HUES6 (cell line): ENCODE data around the gene NR3C1.

ENCODE experiments used
- H3K27ac ChIP-seq: 2 replicates; pipeline ENCODE4 v1.7.0; 2013; ENCODE audit warnings: low read depth, mild to moderate bottlenecking, low read length, inconsistent platforms
- H3K27me3 ChIP-seq: 2 replicates; pipeline ENCODE4 v1.6.1; 2013; ENCODE audit warnings: low read length; ENCODE audit not compliant: control insufficient read depth, insufficient read depth
- H3K36me3 ChIP-seq: 2 replicates; pipeline ENCODE4 v1.6.1; 2013; ENCODE audit warnings: low read length; ENCODE audit not compliant: control insufficient read depth, insufficient read depth
- H3K4me1 ChIP-seq: 2 replicates; pipeline ENCODE4 v1.6.1; 2013; ENCODE audit warnings: low read length; ENCODE audit not compliant: control insufficient read depth, insufficient read depth
- H3K4me3 ChIP-seq: 2 replicates; pipeline ENCODE4 v1.5.1; 2013; ENCODE audit warnings: low read depth, low read length
- H3K9ac ChIP-seq: one replicate; pipeline ENCODE4 v1.6.1; 2013; ENCODE audit warnings: mild to moderate bottlenecking, low read length
- H3K9me3 ChIP-seq: 2 replicates; pipeline ENCODE4 v1.6.1; 2013; ENCODE audit warnings: low read depth, low read length; ENCODE audit not compliant: control insufficient read depth, insufficient read depth

NR3C1 gene

DNA sequence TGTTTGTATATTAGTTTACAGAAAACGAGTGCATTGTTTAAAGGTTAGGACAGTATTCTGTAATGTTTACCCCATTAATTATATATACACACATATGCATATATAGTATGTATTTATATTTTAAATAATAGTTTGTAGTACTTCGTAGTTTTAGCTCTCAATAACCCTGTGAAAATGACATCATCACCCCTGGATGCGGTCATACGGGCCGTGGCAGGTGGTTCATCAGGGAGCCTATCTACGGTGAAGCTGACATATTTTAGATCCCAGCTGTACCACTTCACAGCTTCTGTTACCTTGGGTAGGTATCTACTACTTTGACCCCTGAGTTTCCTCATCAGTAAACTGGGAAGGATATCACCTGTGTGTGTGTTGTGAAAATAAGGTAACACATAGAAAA, 87.1 kb downstream of the NR3C1 start:
- Histone ChIP-seq H3K36me3 (no peaks in the 10 kb centered on the region), H3K27me3 (no peaks in the 10 kb centered on the region), H3K4me3 (no peak overlapping the region), H3K4me1 (no peaks in the 10 kb centered on the region; the same call in 1 of the 2 replicates), H3K9me3 (no peaks in the 10 kb centered on the region), H3K27ac (no peak overlapping the region), H3K9ac (no peak overlapping the region)

DNA sequence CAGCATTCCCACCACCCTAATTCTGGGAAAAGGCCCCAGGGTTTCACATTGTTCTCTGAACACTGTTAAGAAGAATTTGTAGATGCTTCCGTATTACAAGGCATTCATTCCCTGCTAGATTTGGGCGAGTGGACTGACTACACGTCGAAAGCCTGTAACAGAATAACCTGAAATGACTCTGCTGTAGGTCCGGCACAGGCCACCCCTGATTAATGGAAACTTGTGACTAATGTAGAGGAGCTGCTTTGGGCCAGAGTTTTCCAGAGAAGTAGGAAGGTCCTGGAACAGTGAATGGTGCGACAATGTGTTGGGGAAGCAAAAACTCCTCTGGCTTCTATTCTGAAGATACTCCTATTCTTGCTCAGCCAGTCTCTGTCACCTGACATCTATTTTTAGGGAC, 87.6 kb downstream of the NR3C1 start:
- H3K27ac ChIP-seq = no peak overlapping the region
- H3K4me3 ChIP-seq = no peak overlapping the region
- H3K4me1 ChIP-seq = no peaks in the 10 kb centered on the region; the same call in 1 of the 2 replicates
- H3K9me3 ChIP-seq = no peaks in the 10 kb centered on the region
- H3K9ac ChIP-seq = no peak overlapping the region
- H3K27me3 ChIP-seq = no peaks in the 10 kb centered on the region
- H3K36me3 ChIP-seq = no peaks in the 10 kb centered on the region

DNA sequence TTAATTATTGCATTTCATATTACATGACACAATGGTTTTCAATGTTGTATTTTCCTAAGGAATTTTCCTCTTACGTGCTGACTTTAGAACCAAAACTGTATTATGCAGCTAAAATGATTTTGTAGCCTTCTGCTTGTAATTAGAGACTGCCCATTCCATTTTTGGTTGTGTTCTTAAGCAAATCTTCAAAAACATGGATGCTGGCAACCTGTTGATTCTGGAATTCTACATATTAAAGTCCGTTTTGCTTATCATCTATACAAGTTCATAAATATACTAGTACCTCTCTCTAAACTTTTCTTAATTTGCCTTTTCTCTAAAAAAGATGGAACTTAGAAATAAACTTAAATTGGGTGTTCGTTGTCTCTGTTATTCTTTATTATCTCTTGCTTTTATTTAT, 88.3 kb downstream of the NR3C1 start:
- Histone ChIP-seq H3K4me1 (no peaks in the 10 kb centered on the region; the same call in 1 of the 2 replicates), H3K9me3 (no peaks in the 10 kb centered on the region), H3K27ac (no peak overlapping the region), H3K27me3 (no peaks in the 10 kb centered on the region), H3K36me3 (no peaks in the 10 kb centered on the region), H3K9ac (no peak overlapping the region), H3K4me3 (no peak overlapping the region)

DNA sequence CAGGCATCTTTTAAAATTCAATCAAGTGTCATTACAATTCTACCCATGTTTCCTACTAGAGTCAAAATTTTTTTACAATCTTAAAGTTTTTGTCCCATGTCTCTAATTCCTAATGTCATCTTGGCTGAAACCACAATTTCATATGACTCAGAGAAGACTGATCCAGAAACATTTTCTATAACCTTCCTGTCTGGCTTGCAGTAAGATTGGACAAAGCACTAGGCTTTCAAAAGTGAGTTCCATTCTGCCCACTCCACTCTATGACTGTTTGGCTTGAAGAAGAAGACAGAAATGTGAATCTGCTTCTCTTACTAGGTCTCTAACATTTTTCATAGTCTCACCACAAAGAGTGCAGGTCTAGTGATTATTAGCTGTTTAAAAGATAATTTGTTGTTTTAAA, 88.8 kb downstream of the NR3C1 start:
- Histone ChIP-seq H3K27me3 (no peaks in the 10 kb centered on the region), H3K4me3 (no peak overlapping the region), H3K27ac (no peak overlapping the region), H3K9me3 (no peaks in the 10 kb centered on the region), H3K36me3 (no peaks in the 10 kb centered on the region), H3K4me1 (no peaks in the 10 kb centered on the region; the same call in 1 of the 2 replicates), H3K9ac (no peak overlapping the region)

DNA sequence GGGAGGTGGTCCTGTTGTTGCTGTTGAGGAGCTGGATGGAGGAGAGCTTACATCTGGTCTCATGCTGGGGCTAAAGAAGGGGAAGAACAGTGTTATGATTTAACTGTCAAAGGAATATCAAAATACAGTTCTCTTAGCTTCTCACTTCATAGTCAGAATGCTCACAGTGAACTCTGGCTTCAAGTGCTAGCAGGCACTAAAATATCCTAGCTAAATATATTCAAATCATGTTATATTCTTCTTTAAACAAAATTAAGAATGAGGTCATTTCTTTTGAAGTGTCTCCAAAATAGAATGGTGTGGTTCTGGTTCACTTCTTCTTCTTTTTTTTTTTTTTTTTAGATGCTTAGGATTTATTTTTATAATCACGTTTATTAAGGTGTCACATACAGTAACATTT, 89.4 kb downstream of the NR3C1 start:
- no peaks in the 10 kb centered on the region for H3K9me3 ChIP-seq
- no peaks in the 10 kb centered on the region for H3K36me3 ChIP-seq
- no peak overlapping the region for H3K4me3 ChIP-seq
- H3K9ac ChIP-seq = no peak overlapping the region
- H3K27ac ChIP-seq = no peak overlapping the region
- no peaks in the 10 kb centered on the region; the same call in 1 of the 2 replicates for H3K4me1 ChIP-seq
- H3K27me3 ChIP-seq = no peaks in the 10 kb centered on the region

DNA sequence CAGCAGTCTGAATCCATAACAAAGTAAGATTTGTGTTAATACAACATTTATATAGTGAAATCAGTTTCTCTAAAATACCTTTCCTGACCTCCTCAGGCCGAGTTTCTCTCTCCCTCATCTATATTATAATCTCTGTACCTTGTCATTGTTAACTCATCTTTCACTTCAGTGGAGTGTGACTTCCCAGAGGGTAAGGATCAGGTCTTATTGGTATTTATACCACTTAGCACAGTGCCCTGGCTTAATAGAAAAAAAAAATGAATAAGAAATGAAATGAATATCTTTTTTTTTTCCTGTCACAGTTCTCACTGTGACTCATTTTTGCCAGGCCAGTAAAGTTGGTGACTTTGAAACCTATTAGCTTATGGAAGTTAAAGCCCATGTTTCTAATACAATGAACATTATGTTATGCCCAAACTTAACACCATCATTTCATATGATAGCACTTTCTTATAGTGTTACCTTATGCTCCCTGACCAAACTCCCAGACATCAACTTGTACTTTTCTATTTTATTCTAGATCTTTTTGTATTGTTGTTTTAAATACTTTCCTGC, 90.1 kb downstream of the NR3C1 start:
- Histone ChIP-seq H3K4me1 (no peaks in the 10 kb centered on the region; the same call in 1 of the 2 replicates), H3K9ac (no peak overlapping the region), H3K9me3 (no peaks in the 10 kb centered on the region), H3K4me3 (no peak overlapping the region), H3K36me3 (no peaks in the 10 kb centered on the region), H3K27me3 (no peaks in the 10 kb centered on the region), H3K27ac (no peak overlapping the region)

DNA sequence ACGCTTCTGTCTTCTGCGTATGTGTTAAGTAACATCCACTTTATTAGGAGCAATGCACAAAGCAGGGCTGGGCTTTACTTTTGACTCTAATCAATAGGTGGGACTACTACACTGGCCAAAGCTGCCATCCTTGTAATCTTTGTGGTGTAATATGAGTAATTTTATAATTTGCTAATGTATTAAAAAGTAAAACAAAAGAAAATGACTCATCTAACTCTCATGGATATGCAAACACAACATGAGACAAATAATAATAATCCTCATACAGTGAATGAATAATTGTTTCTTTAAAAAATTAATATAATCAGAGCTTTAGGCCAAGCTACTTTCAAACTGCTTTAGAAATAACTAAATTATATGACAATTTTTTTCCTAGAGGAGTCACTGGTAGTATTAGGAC, 90.7 kb downstream of the NR3C1 start:
- H3K4me3 ChIP-seq = no peak overlapping the region
- H3K27ac ChIP-seq = no peak overlapping the region
- H3K27me3 ChIP-seq = no peaks in the 10 kb centered on the region
- no peak overlapping the region for H3K9ac ChIP-seq
- no peaks in the 10 kb centered on the region; the same call in 1 of the 2 replicates for H3K4me1 ChIP-seq
- no peaks in the 10 kb centered on the region for H3K36me3 ChIP-seq
- no peaks in the 10 kb centered on the region for H3K9me3 ChIP-seq

DNA sequence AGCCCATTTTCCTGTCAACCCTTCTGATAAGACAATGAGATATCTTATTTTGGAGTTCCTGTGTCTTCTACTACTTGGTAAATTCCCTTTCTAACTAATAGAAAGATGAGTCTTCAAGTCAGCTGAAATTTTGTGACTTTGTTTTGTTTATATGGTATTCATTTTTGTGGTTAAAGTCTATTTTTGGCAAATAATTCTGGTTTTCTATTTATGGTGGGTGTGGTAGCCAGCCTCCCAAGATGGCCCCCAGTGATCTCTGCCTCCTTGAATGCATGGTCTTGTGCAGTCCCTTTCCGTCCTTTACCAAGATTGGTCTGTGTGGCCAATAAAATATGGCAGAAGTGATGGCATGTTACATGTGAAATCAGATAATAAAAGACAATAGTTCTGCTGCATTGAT, 91.5 kb downstream of the NR3C1 start:
- H3K27ac ChIP-seq = no peak overlapping the region
- no peaks in the 10 kb centered on the region for H3K9me3 ChIP-seq
- H3K9ac ChIP-seq = no peak overlapping the region
- H3K4me3 ChIP-seq = no peak overlapping the region
- no peaks in the 10 kb centered on the region for H3K36me3 ChIP-seq
- H3K27me3 ChIP-seq = no peaks in the 10 kb centered on the region
- H3K4me1 ChIP-seq = no peaks in the 10 kb centered on the region; the same call in 1 of the 2 replicates

DNA sequence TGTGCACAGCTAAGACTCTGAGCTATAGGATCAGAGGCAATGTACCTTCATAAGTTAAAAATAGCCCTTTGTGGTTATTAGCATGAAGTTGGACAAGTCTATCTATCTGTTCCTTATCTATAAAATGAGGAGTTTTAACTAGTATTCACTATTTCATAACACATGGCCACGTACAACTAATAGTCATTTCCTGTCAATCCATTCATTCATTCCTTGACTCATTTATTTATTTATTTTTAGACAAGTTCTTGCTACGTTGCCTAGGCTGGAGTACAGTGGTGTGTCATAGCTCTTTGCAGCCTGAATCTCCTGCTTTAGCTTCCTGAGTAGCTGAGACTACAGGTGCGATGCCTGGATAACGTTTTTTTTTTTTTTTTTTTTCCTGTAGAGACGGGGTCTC, 92.1 kb downstream of the NR3C1 start:
- Histone ChIP-seq H3K9ac (no peak overlapping the region), H3K4me1 (no peaks in the 10 kb centered on the region; the same call in 1 of the 2 replicates), H3K27ac (no peak overlapping the region), H3K9me3 (no peaks in the 10 kb centered on the region), H3K4me3 (no peak overlapping the region), H3K27me3 (no peaks in the 10 kb centered on the region), H3K36me3 (no peaks in the 10 kb centered on the region)

DNA sequence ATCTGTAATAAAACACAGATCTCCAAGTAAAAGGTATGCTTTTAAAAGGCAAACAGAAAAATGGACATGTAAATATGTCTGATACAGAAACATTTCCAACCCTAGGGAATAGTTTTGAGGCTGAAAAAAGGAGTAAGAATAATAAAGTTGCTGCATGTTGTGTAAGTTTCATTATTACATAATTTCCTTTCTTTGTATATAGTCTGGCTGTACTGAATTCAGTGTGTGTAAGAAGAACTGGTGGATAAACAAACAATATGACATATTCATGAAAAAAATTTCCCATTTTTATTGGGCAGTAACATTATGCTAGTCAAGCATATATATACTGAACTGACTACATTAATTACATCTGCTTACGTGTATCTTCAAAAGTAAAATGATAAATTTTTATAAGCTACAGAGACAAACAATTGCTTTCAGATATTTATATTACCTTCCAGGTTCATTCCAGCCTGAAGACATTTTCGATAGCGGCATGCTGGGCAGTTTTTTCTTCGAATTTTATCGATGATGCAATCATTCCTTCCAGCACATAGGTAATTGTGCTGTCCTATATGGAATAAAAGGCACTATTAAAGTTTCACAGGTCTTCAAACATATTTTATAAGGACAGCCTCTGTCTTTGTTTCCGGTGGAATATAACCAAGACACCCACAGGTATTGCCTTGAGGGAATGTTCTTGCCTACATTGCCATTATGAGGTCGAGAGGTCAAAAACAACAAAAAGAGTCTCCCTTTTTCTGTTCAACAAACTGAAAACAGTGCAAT, 93.6 kb downstream of the NR3C1 start:
- H3K9ac ChIP-seq = no peak overlapping the region
- no peak overlapping the region for H3K27ac ChIP-seq
- H3K36me3 ChIP-seq = no peaks in the 10 kb centered on the region
- no peaks in the 10 kb centered on the region for H3K4me1 ChIP-seq
- H3K9me3 ChIP-seq = no peaks in the 10 kb centered on the region
- no peaks in the 10 kb centered on the region for H3K27me3 ChIP-seq
- H3K4me3 ChIP-seq = no peak overlapping the region

DNA sequence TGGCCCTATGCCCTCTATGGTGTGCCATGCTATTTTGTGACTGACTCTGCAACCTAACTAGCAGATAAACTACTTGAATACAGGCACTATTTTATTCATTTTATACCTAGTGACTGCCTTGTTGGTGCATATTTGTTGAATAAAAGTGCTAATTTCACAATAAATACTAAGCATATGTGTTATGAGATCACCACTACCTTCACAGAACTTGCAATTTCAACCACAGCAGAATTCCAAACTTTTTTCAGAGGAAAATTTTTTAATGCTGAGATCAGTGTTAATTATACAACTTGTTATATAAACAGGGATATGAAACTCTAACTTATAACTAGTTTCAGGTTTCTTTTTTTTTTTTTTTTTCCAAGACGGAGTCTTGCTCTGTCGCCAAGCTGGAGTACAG, 94.8 kb downstream of the NR3C1 start:
- no peaks in the 10 kb centered on the region for H3K27me3 ChIP-seq
- no peak overlapping the region for H3K27ac ChIP-seq
- no peaks in the 10 kb centered on the region for H3K4me1 ChIP-seq
- no peak overlapping the region for H3K4me3 ChIP-seq
- no peaks in the 10 kb centered on the region for H3K9me3 ChIP-seq
- no peaks in the 10 kb centered on the region for H3K36me3 ChIP-seq
- H3K9ac ChIP-seq = no peak overlapping the region
